T-helper 17 cell (primary cell): Measurements from ENCODE around the gene METTL1. TPM values are rescaled to one million over a fixed set of nuclear protein-coding genes. Genes with fewer than 3 reads are reported as not detected.

Experiments
- ATAC-seq: fragments of 150-1000 bp; cut with Tn5 transposase; 2 replicates; pipeline ENCODE4 v1.10.0; 2021; ENCODE audit warnings: mild to moderate bottlenecking, moderate library complexity
- DNase-seq, 3 donors: peaks; one replicate each; pipeline versions ENCODE4 v3.0.0 to v3.0.0-alpha.2; 2020 to 2021
- H3K9me3 ChIP-seq: one replicate; pipeline ENCODE4 v1.7.0; 2013; ENCODE audit warnings: low read length, mild to moderate bottlenecking; ENCODE audit not compliant: control insufficient read depth, poor library complexity, severe bottlenecking
- H3K27ac Mint-ChIP-seq: one replicate; pipeline ENCODE4 v1.8.0; 2022; ENCODE audit warnings: mild to moderate bottlenecking, moderate library complexity, mixed read lengths
- H3K27me3 Mint-ChIP-seq: one replicate; pipeline ENCODE4 v1.8.0; 2022; ENCODE audit warnings: mixed read lengths
- H3K36me3 Mint-ChIP-seq: one replicate; pipeline ENCODE4 v1.8.0; 2022; ENCODE audit warnings: low read depth, mixed read lengths
- H3K4me1 Mint-ChIP-seq: one replicate; pipeline ENCODE4 v1.8.0; 2022; ENCODE audit warnings: mild to moderate bottlenecking, mixed read lengths
- H3K4me3 Mint-ChIP-seq: one replicate; pipeline ENCODE4 v1.8.0; 2022; ENCODE audit warnings: mild to moderate bottlenecking, moderate library complexity, mixed read lengths
- total RNA-seq, 4 donors: library from RNA in 2 of 4; stranded (reverse) in 2 of 4; gene quantifications; one replicate each; pipeline ENCODE4 v1.2.3 and lab custom pipeline; 2022 to 2026

The METTL1 gene
- total RNA-seq, 2 donors from 2014 or later = 15.0 to 20.9 TPM

DNA sequence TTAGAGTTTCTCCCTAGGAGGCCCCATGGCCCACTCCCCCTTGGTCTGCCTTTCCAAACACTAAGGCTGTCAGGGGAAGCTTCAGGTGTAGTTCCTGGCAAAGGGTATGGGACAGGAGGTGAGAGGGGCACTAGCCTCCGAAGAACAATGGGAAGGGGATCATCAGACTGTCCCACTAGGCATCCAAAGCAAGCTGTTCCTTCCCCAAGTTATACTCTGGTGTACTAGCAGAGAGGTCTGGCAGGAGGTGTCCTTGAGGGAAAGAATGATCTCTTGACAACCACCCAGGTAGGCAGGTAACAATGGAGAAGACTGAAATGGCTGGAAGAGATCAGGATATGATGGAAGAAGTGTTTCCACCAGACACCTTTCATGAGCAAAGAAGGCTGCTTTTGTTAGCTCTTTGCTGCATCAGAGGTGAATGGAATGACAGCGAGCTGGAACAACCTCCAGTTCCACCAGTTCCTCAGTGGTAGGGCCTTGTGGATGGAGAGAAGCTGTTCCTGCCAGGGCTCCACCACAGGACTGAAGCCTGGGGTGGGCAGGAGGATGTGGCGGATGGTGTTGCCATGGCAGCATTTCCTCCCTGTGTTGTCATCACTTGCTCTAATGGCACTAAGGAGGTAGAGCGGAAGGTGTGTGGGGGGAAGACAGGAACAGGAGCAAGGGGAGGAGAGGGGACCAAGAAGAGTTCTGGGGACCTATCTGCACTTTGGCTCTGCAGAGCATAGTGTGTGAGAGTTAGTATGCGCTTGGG lies 31.1 kb downstream of the METTL1 start:
- ATAC-seq (peak; percentile 70), DNase-seq (peak; percentile 52 to 72 (median 61))
- H3K4me1 Mint-ChIP-seq = peaks cover 53% of the 10 kb centered on the region
- no peaks in the 10 kb centered on the region for H3K36me3 Mint-ChIP-seq
- no peaks in the 10 kb centered on the region for H3K27me3 Mint-ChIP-seq
- peak overlapping the region; percentile 98 for H3K4me3 Mint-ChIP-seq
- H3K27ac Mint-ChIP-seq = peak overlapping the region; percentile 96
- no peaks in the 10 kb centered on the region for H3K9me3 ChIP-seq

GRCh38 chr12:57739914-57740538 lies 31.9 kb downstream of the METTL1 start:
- peaks cover 49% of the 10 kb centered on the region for H3K4me1 Mint-ChIP-seq
- ATAC-seq = no peak

DNA sequence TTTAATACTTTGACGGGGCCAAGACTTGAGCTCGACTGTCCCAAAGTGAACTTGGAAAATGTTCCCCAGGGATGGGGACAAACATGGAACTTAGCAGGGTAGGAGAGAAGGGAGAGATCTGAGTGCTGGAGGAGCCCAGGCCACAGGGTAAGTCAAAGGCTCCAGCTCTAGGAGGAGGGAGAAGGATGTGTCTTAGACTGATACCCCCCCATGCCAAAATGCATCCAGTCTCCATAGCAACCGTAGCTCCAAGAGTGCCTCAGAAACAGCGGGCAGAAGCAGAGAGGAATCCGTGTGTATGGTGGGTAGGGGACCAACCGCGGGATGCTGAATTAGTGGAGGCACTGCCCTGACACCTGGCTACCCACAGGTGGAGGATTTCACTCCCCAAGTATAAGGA lies 32.5 kb downstream of the METTL1 start:
- ATAC-seq (no peak), DNase-seq (no peak)
- Mint-ChIP-seq H3K4me1 (peaks cover 49% of the 10 kb centered on the region), H3K27ac (peak overlapping the region; percentile 96), H3K36me3 (peaks cover 7% of the 10 kb centered on the region), H3K27me3 (no peaks in the 10 kb centered on the region), H3K4me3 (peak overlapping the region; percentile 86)
- no peaks in the 10 kb centered on the region for H3K9me3 ChIP-seq

More at GRCh38 chr12:57739914-57740538, 31.9 kb downstream of the METTL1 start:
- DNase-seq = no peak
- Mint-ChIP-seq H3K36me3 (peaks cover under 1% of the 10 kb centered on the region), H3K27ac (peak overlapping the region; percentile 96), H3K27me3 (no peaks in the 10 kb centered on the region), H3K4me3 (peak overlapping the region; percentile 86)
- H3K9me3 ChIP-seq = no peaks in the 10 kb centered on the region

DNA sequence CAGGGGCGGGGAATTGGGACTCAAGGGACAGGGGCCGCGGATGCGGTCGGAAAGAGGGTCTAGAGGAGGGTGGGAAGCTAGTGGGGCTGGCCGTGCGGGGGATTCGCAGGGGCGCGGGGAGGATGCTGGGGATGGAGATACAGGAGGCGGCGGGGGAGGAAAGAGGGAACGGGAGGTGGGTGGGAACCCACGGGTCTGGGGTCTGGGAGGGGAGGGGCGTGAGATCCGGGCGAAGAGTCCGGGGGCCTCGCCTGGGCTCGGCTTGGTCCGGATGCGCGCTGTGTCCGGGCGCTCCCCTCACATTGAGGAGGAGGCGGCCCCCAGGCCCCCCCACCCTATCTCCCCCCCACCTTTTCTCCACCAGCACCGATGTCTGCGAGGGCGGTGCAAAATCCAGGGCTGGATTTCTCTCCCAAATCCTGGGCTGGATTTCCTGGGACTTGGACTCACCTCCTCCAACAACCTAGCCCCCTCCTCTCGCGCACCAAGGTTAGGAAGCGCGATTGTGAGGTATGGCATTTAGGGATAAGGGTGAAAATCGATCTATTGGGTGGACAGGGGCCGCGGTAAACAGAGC lies 33.2 kb downstream of the METTL1 start, which contains the start of gene AGAP2:
TSS of gene AGAP2 (minus strand) at position 82 of the 577 bp plus-strand sequence. CDS start 496 bp downstream, outside the sequence.
- peaks cover 9% of the 10 kb centered on the region for H3K36me3 Mint-ChIP-seq
- no peaks in the 10 kb centered on the region for H3K27me3 Mint-ChIP-seq
- no peak for ATAC-seq
- H3K9me3 ChIP-seq = no peaks in the 10 kb centered on the region
- peak within 1 kb of the TSS; percentile 96 for H3K27ac Mint-ChIP-seq
- DNase-seq = no peak
- H3K4me3 Mint-ChIP-seq = peak within 1 kb of the TSS; percentile 86
- peaks cover 46% of the 10 kb centered on the region for H3K4me1 Mint-ChIP-seq

DNA sequence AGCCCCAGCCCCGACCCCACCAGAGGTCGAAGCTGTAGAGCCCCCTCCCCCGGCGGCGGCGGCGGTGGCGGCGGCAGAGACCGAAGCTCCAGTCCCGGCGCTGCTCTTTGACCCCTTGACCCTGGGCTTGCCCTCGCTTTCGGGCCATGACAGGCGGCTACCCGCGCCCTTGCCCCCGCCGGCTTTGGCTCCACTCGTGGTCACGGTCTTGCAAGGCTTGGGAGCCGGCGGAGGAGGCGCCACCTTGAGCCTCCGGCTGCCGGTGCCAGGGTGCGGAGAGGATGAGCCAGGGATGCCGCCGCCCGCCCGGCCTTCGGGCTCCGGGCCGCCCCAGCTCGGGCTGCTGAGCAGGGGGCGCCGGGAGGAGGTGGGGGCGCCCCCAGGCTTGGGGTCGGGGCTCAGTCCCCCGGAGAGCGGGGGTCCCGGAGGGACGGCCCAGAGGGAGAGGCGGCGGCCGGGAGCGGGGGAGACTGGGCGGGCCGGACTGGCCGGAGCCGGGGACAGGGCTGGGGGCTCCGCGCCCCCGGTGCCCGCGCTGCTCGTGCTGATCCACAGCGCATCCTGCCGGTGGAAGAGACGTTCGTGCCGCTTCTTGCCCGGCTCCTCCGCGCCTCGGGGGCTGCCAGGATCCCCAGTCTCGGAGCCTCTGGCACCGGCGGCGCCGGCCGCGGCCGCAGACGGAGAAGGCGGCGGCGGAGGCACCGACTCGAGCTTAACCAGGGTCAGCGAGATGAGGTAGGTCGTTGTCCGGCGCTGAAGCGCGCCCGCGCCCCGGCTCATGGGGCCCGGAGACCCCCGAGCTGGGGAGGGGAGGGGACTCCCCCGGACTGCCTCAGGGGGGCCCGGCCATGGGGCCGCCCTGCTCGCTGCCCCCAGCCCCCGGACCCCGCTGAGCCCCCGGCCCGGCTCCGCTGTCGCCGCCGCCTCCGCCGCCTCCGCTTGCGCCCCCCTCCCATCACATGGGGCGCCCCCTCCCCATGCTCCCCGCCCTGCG lies 34.1 kb downstream of the METTL1 start:
- H3K27ac Mint-ChIP-seq = no peak overlapping the region
- peaks cover 9% of the 10 kb centered on the region for H3K36me3 Mint-ChIP-seq
- H3K9me3 ChIP-seq = no peaks in the 10 kb centered on the region
- no peaks in the 10 kb centered on the region for H3K27me3 Mint-ChIP-seq
- H3K4me1 Mint-ChIP-seq = peaks cover 46% of the 10 kb centered on the region
- ATAC-seq (no peak), DNase-seq (no peak)
- H3K4me3 Mint-ChIP-seq = no peak overlapping the region

DNA sequence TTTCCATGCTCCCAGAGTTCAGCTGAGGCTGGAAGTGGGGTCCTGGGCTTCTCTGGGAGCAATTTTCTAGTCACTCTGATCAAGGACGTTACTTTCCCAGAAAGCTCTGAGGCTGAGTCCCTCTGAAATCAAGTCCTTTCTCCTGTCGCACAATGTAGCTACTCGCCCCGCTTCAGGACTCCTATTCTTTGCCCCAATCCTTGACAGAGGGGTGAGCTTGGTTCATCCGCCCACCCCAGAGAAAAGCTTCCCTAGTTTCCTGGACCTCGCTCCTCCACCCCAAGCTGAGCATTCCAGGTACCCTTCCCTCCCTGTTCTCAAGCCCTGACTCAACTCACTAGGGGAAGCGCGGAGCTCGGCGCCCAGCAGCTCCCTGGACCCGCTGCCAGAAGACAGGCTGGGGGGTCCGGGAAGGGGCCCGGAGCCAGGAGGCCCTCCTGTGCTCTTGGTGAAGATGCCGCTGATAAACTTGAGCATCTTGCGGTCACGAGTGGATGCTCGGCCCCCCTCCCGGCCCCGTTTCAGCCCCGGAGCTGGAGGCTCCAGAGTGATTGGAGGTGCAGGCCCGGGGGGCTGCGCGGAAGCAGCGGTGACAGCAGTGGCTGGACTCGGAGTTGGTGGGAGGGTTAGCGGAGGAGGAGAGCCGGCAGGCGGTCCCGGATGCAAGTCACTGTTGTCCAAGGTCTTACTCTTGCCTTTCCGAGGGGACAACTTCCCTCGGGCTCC lies 35.0 kb downstream of the METTL1 start:
- Mint-ChIP-seq H3K4me3 (peak overlapping the region; percentile 41), H3K4me1 (peaks cover 42% of the 10 kb centered on the region), H3K27me3 (no peaks in the 10 kb centered on the region), H3K36me3 (peaks cover 9% of the 10 kb centered on the region), H3K27ac (peak overlapping the region; percentile 91)
- H3K9me3 ChIP-seq = no peaks in the 10 kb centered on the region
- ATAC-seq (no peak), DNase-seq (no peak)

DNA sequence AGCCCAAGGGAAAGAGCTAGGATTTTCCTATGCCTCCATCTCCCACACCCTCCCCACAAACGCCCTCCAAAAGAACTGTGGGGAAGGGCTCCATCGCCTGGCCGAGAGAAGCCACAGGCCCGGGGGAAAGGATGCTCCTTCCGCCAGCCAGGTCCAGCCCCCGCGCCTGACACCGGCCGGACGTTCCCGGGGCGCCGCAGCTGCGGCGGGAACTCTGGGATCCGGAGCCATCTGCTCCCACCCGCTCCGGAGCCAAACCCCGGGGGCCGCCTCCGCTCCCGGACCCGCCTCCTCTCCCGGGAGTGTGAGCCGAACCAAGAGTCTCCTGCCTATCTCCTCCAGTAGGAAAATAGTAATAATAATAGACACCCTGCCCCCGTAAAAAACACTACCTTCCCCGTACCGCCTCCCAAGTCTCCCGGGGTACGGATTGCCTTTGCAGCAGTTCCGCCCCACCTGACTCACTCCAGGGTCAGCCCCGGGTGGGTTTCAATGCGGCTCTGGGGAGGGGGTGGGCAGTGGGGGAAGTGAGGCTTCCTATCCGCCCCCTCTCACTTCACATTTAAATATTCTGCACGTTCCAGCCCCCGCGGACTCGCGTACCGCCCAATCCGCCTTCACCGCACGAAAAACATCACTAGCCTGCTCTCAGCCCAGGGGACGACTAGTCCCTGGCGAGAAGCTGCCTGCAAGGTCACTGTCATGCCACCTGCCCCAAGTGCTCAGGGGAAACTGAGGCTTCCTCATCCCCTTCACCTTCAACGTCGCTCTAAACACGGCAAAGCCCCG lies 35.8 kb downstream of the METTL1 start:
- no peaks in the 10 kb centered on the region for H3K27me3 Mint-ChIP-seq
- H3K4me3 Mint-ChIP-seq = no peak overlapping the region
- peak overlapping the region; percentile 93 for H3K27ac Mint-ChIP-seq
- peaks cover 11% of the 10 kb centered on the region for H3K36me3 Mint-ChIP-seq
- peaks cover 35% of the 10 kb centered on the region for H3K4me1 Mint-ChIP-seq
- no peak for DNase-seq
- no peak for ATAC-seq
- H3K9me3 ChIP-seq = no peaks in the 10 kb centered on the region

GRCh38 chr12:57735198-57735855 lies 36.6 kb downstream of the METTL1 start:
- no peak overlapping the region for H3K4me3 Mint-ChIP-seq
- DNase-seq = no peak
- H3K4me1 Mint-ChIP-seq = peaks cover 28% of the 10 kb centered on the region
- H3K36me3 Mint-ChIP-seq = peaks cover 11% of the 10 kb centered on the region
- ATAC-seq = no peak
- H3K9me3 ChIP-seq = no peaks in the 10 kb centered on the region
- H3K27me3 Mint-ChIP-seq = no peaks in the 10 kb centered on the region
- H3K27ac Mint-ChIP-seq = peak overlapping the region; percentile 93

DNA sequence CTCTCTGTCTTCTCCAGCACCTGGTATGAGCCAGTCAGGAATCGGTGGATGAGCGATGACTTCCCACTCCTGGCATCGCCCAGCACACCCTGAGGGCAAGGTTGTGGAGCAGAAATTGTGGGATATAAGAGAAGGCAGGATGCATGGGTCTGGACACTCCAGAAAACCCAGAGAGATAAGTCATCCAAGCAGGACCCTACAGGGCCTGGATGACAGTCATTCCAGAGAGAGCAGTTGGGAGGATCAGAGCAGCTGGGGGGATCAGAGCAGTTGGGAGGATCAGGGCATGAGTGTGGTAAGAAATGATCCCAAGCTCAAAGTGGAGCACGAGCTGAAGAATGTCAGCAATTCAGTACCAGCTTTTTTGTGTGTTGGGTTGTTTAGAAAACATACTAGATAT lies 37.3 kb downstream of the METTL1 start:
- Mint-ChIP-seq H3K27me3 (no peaks in the 10 kb centered on the region), H3K36me3 (peaks cover 11% of the 10 kb centered on the region), H3K4me1 (peaks cover 27% of the 10 kb centered on the region), H3K27ac (peak overlapping the region; percentile 93), H3K4me3 (no peak overlapping the region)
- ATAC-seq (no peak), DNase-seq (no peak)
- no peaks in the 10 kb centered on the region for H3K9me3 ChIP-seq

DNA sequence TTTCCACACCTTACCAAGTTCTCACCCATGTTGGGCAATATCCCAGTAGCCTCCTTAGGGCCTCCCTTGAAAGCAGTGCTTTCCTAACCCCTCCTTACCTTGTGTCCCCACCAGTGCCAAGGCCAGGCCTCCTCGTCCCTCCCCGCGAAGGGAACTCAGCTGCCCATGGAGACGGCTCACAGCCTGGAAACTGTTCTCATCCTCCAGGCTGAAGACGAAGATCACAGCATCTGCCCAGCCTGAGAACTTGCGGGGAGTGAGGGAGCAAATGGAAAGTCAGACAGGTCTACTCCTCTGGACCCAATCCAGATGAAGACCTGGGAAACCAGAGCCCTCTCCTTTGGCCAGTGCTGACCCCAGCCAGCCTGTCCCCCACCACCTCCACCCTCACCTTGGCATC lies 38.0 kb downstream of the METTL1 start:
- no peak for DNase-seq
- Mint-ChIP-seq H3K27ac (peak overlapping the region; percentile 93), H3K36me3 (peaks cover 13% of the 10 kb centered on the region), H3K4me3 (no peak overlapping the region), H3K4me1 (peaks cover 20% of the 10 kb centered on the region), H3K27me3 (no peaks in the 10 kb centered on the region)
- ATAC-seq = no peak
- H3K9me3 ChIP-seq = no peaks in the 10 kb centered on the region
